Fibroblast of pulmonary artery (primary cell): ENCODE data around the gene MYRF.
A peak's percentile ranks its signal among the peaks of the same experiment; 100 is the strongest.

Experiments
- DNase-seq: peaks from one replicate; pipeline ENCODE4 v3.0.0-alpha.2; 2010; ENCODE audit warnings: low read depth
- H3K4me3 ChIP-seq: replicated peaks from 2 replicates; pipeline ENCODE4 v1.5.1; 2011; ENCODE audit warnings: low read depth, mild to moderate bottlenecking, control low read depth, low read length, moderate library complexity
- CTCF ChIP-seq: IDR thresholded peaks from 2 replicates; pipeline ENCODE4 v1.5.1; 2011; ENCODE audit warnings: mild to moderate bottlenecking, control low read depth, low read length, inconsistent platforms; ENCODE audit errors: missing control alignments

The MYRF gene

GRCh38 chr11:61763930-61764605, 11.6 kb downstream of the MYRF start:
- no peak overlapping the region for H3K4me3 ChIP-seq
- no peak for TF ChIP-seq CTCF
- no peak for DNase-seq

GRCh38 chr11:61764606-61765260, 12.3 kb downstream of the MYRF start:
- no peak overlapping the region for H3K4me3 ChIP-seq
- TF ChIP-seq CTCF, result no peak
- peak; percentile 77 for DNase-seq

GRCh38 chr11:61765550-61766253, 13.3 kb downstream of the MYRF start:
- TF ChIP-seq CTCF, result no peak
- DNase-seq, result no peak
- no peak overlapping the region for H3K4me3 ChIP-seq

GRCh38 chr11:61766353-61766841, 14.0 kb downstream of the MYRF start:
- TF ChIP-seq CTCF, result no peak
- DNase-seq, result peak; percentile 62
- no peak overlapping the region for H3K4me3 ChIP-seq

GRCh38 chr11:61768376-61769076, 16.1 kb downstream of the MYRF start:
- TF ChIP-seq CTCF, result no peak
- no peak for DNase-seq
- no peak overlapping the region for H3K4me3 ChIP-seq

GRCh38 chr11:61769169-61769920, 16.9 kb downstream of the MYRF start:
- DNase-seq, result peak; percentile 46
- no peak overlapping the region for H3K4me3 ChIP-seq
- peak; percentile 29 for TF ChIP-seq CTCF
